Left ventricle myocardium inferior (tissue), 1 donor: Measurements from ENCODE around the gene GNG13. TPM values are rescaled to one million over a fixed set of nuclear protein-coding genes. Genes with fewer than 3 reads are reported as not detected.

ENCODE experiments used
- DNase-seq: peaks from one replicate; pipeline ENCODE4 v3.0.0-alpha.2; 2020
- H3K27ac ChIP-seq: fragments of 200-600 bp; replicated peaks from 2 replicates; pipeline ENCODE4 v1.8.0; 2021
- H3K27me3 ChIP-seq: fragments of 200-600 bp; 2 replicates; pipeline ENCODE4 v1.8.0; 2021; ENCODE audit warnings: low read depth
- H3K36me3 ChIP-seq: fragments of 200-600 bp; 2 replicates; pipeline ENCODE4 v1.8.0; 2021
- H3K4me1 ChIP-seq: fragments of 200-600 bp; 2 replicates; pipeline ENCODE4 v1.8.0; 2021
- H3K4me3 ChIP-seq: fragments of 200-600 bp; 2 replicates; pipeline ENCODE4 v1.8.0; 2021; ENCODE audit warnings: mild to moderate bottlenecking, moderate library complexity
- H3K9me3 ChIP-seq: fragments of 200-600 bp; replicated peaks from 2 replicates; pipeline ENCODE4 v1.8.0; 2021
- intact Hi-C: fragments of 100-400 bp; cut with micrococcal nuclease; formaldehyde crosslinking; loops from one replicate; pipeline ENCODE4 v1.11.0; 2022
- total RNA-seq: library from RNA; stranded (reverse); fragmentation: NEBNext Ultra II Directional; extraction: Animal tissue kit (Norgen Biotek cat#: 25700); gene quantifications from one replicate; pipeline ENCODE4 v1.2.1, GENCODE V29; 2021
- TF ChIP-seq, protein P1 (sequence below): fragments of 200-600 bp; IDR thresholded peaks from 2 replicates; pipeline ENCODE4 v1.8.0; 2021; ENCODE audit warnings: antibody characterized with exemption, mild to moderate bottlenecking, borderline replicate concordance
- donor health status: DM: no; HTN: yes; CAD: no; lungs with severe emphysema.

The GNG13 gene
- total RNA-seq, 1 donor from 2014 or later, result not detected

GRCh38 chr16:801584-802363 is 1.2 kb upstream of the GNG13 start:
- Histone ChIP-seq H3K4me3 (no peak overlapping the region), H3K4me1 (peaks cover 14% of the 10 kb centered on the region), H3K9me3 (no peaks in the 10 kb centered on the region), H3K27ac (no peak overlapping the region), H3K36me3 (no peaks in the 10 kb centered on the region), H3K27me3 (peaks cover 65% of the 10 kb centered on the region)
- TF ChIP-seq, protein P1, sequence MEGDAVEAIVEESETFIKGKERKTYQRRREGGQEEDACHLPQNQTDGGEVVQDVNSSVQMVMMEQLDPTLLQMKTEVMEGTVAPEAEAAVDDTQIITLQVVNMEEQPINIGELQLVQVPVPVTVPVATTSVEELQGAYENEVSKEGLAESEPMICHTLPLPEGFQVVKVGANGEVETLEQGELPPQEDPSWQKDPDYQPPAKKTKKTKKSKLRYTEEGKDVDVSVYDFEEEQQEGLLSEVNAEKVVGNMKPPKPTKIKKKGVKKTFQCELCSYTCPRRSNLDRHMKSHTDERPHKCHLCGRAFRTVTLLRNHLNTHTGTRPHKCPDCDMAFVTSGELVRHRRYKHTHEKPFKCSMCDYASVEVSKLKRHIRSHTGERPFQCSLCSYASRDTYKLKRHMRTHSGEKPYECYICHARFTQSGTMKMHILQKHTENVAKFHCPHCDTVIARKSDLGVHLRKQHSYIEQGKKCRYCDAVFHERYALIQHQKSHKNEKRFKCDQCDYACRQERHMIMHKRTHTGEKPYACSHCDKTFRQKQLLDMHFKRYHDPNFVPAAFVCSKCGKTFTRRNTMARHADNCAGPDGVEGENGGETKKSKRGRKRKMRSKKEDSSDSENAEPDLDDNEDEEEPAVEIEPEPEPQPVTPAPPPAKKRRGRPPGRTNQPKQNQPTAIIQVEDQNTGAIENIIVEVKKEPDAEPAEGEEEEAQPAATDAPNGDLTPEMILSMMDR, result no peak
- intact Hi-C loops, result no loop called here
- DNase-seq, result no peak

GRCh38 chr16:800834-801511 is 439 bp upstream of the GNG13 start:
- Histone ChIP-seq H3K9me3 (no peaks in the 10 kb centered on the region), H3K27me3 (peaks cover 71% of the 10 kb centered on the region), H3K27ac (no peak overlapping the region), H3K4me3 (no peak overlapping the region), H3K4me1 (peaks cover 6% of the 10 kb centered on the region), H3K36me3 (no peaks in the 10 kb centered on the region)
- intact Hi-C loops, result no loop called here
- TF ChIP-seq, protein P1, result no peak
- DNase-seq, result no peak

- Histone ChIP-seq H3K4me1 (no peaks in the 10 kb centered on the region), H3K4me3 (no peak overlapping the region), H3K36me3 (no peaks in the 10 kb centered on the region), H3K27ac (no peak overlapping the region), H3K27me3 (peaks cover 74% of the 10 kb centered on the region), H3K9me3 (no peaks in the 10 kb centered on the region)
- TF ChIP-seq, protein P1, result no peak
- intact Hi-C loops, result no loop called here
- DNase-seq, result no peak
Observed at GRCh38 chr16:799111-799947, 1.2 kb downstream of the GNG13 start.

DNA sequence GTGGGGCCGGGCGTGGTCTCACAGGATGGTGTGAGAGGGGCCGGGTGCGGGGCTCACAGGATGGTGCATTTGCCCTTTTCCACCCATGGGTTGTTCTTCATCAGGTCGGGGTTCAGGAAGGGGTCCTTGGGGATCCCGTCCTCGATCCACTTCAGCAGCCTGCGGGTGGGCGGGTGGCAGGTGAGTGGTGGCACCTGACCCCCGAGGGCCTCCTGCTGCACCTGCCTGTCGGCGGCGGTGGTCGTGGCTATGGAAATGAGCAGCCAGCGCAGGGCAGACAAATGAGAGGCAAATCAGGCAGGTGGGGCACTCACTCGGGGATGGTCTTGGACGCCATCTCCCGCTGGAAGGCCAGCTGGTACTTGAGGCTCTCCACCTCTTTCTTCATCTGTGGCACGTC is 1.9 kb downstream of the GNG13 start:
- H3K27ac ChIP-seq, result no peak overlapping the region
- H3K36me3 ChIP-seq, result no peaks in the 10 kb centered on the region
- H3K4me3 ChIP-seq, result no peak overlapping the region
- H3K4me1 ChIP-seq, result no peaks in the 10 kb centered on the region
- intact Hi-C loops, result no loop called here
- H3K27me3 ChIP-seq, result peaks cover 74% of the 10 kb centered on the region
- H3K9me3 ChIP-seq, result no peaks in the 10 kb centered on the region
- DNase-seq, result no peak
- TF ChIP-seq, protein P1, result no peak

DNA sequence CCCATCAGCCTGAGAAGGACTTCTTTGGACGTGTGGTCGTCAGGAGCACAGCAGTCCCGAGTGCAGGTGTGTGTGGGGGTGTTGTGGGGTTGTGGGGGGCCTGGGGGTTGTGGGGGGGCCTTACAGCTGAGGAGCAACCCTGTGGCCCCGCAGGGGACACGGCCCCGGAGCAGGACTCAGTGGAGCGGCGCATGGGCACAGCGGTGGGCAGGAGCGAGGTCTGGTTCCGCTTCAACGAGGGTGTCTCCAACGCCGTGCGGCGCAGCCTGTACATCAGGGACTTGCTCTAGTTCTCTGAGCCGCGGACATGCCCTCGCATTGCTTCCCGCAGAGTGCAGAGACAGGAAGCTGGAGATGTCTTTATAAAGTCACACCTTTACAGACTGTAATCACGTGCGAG is 2.8 kb downstream of the GNG13 start:
- no peak overlapping the region for H3K27ac ChIP-seq
- H3K4me3 ChIP-seq, result no peak overlapping the region
- peaks cover 65% of the 10 kb centered on the region for H3K27me3 ChIP-seq
- H3K36me3 ChIP-seq, result no peaks in the 10 kb centered on the region
- H3K9me3 ChIP-seq, result no peaks in the 10 kb centered on the region
- H3K4me1 ChIP-seq, result no peaks in the 10 kb centered on the region
- TF ChIP-seq, protein P1, result no peak
- no peak for DNase-seq
- intact Hi-C loops, result no loop called here
